ENCODE data around the gene UBXN10.

UBXN10 gene

GRCh38 chr1:20185834-20186782 lies at the start of gene UBXN10, which contains the start of gene PLA2G2C:
UBXN10 (plus strand) TSS chr1:20186096; CDS start chr1:20190562, 4,466 bp downstream.
PLA2G2C (minus strand) TSS chr1:20186518; CDS start chr1:20177363, 9,155 bp downstream.
- peak; percentile 48 for DNase-seq (ENCODE audit: low read depth, low spot score)

- no peak for DNase-seq (ENCODE audit: low read depth, low spot score)
These were observed 49.6 kb upstream of the UBXN10 start for GRCh38 chr1:20136249-20136648.

- DNase-seq (ENCODE audit: low read depth, low spot score), result no peak
These were observed 48.8 kb upstream of the UBXN10 start for GRCh38 chr1:20137055-20137454.

- no peak for DNase-seq (ENCODE audit: low read depth, low spot score)
These were observed 48.3 kb upstream of the UBXN10 start for GRCh38 chr1:20137604-20138003.

- DNase-seq (ENCODE audit: low read depth, low spot score), result no peak
These were observed 47.5 kb upstream of the UBXN10 start for GRCh38 chr1:20138346-20138745.

- DNase-seq (ENCODE audit: low read depth, low spot score), result no peak
These were observed 46.8 kb upstream of the UBXN10 start, which contains the start of gene PLA2G2F for GRCh38 chr1:20138961-20139550. PLA2G2F (plus strand) TSS chr1:20139323; CDS start chr1:20139428, 105 bp downstream.

- DNase-seq (ENCODE audit: low read depth, low spot score), result no peak
These were observed 45.9 kb upstream of the UBXN10 start for GRCh38 chr1:20139776-20140612.

GRCh38 chr1:20141001-20141400 lies 44.9 kb upstream of the UBXN10 start:
- DNase-seq (ENCODE audit: low read depth, low spot score), result no peak

GRCh38 chr1:20141466-20141865 lies 44.4 kb upstream of the UBXN10 start:
- no peak for DNase-seq (ENCODE audit: low read depth, low spot score)

- DNase-seq (ENCODE audit: low read depth, low spot score), result no peak
These were observed 43.7 kb upstream of the UBXN10 start for GRCh38 chr1:20142001-20142710.

GRCh38 chr1:20143318-20143717 lies 42.6 kb upstream of the UBXN10 start:
- no peak for DNase-seq (ENCODE audit: low read depth, low spot score)

- DNase-seq (ENCODE audit: low read depth, low spot score), result no peak
These were observed 41.9 kb upstream of the UBXN10 start for GRCh38 chr1:20143734-20144565.

- no peak for DNase-seq (ENCODE audit: low read depth, low spot score)
These were observed 37.9 kb upstream of the UBXN10 start for GRCh38 chr1:20147846-20148570.

GRCh38 chr1:20148571-20149500 lies 37.1 kb upstream of the UBXN10 start:
- no peak for DNase-seq (ENCODE audit: low read depth, low spot score)

GRCh38 chr1:20149601-20150325 lies 36.1 kb upstream of the UBXN10 start:
- no peak for DNase-seq (ENCODE audit: low read depth, low spot score)

- no peak for DNase-seq (ENCODE audit: low read depth, low spot score)
These were observed 35.6 kb upstream of the UBXN10 start for GRCh38 chr1:20150326-20150705.

- DNase-seq (ENCODE audit: low read depth, low spot score), result no peak
These were observed 34.9 kb upstream of the UBXN10 start for GRCh38 chr1:20150969-20151368.

All from activated naive CD8-positive, alpha-beta T cell treated with anti-CD3 and anti-CD28 coated beads, Interleukin-2, amount 50 U/mL, for 16 hours (primary cell).